Activated CD8-positive, alpha-beta memory T cell treated with anti-CD3 and anti-CD28 coated beads, Interleukin-2, amount 50 U/mL, for 1 hour (primary cell): Measurements from ENCODE around the gene MARK4.

ENCODE experiments used
- DNase-seq: peaks from one replicate; pipeline ENCODE4 v3.0.0-alpha.2; 2020; ENCODE audit errors: extremely low read depth

The MARK4 gene

GRCh38 chr19:45340232-45340898 lies 89.3 kb downstream of the MARK4 start, which contains the start of gene KLC3:
KLC3 (plus strand) TSS chr19:45340750; CDS start chr19:45345542, 4,792 bp downstream.
- DNase-seq = no peak

- no peak for DNase-seq
These were observed 89.9 kb downstream of the MARK4 start for GRCh38 chr19:45340899-45341453.

- no peak for DNase-seq
These were observed 91.8 kb downstream of the MARK4 start for GRCh38 chr19:45342911-45343310.

- DNase-seq = no peak
These were observed 93.8 kb downstream of the MARK4 start for GRCh38 chr19:45344621-45345505.

- no peak for DNase-seq
These were observed 94.4 kb downstream of the MARK4 start for GRCh38 chr19:45345506-45345860.

- no peak for DNase-seq
These were observed 95.4 kb downstream of the MARK4 start for GRCh38 chr19:45346449-45346848.

GRCh38 chr19:45347570-45348366 lies 96.7 kb downstream of the MARK4 start:
- DNase-seq = no peak

GRCh38 chr19:45348367-45349125 lies 97.5 kb downstream of the MARK4 start:
- DNase-seq = no peak

GRCh38 chr19:45349126-45349415 lies 98.0 kb downstream of the MARK4 start:
- no peak for DNase-seq

GRCh38 chr19:45349430-45349941 lies 98.4 kb downstream of the MARK4 start:
- no peak for DNase-seq

GRCh38 chr19:45350477-45351058 lies 99.5 kb downstream of the MARK4 start:
- DNase-seq = no peak

GRCh38 chr19:45351401-45351952 lies 100.4 kb downstream of the MARK4 start:
- no peak for DNase-seq

- no peak for DNase-seq
These were observed 101.0 kb downstream of the MARK4 start for GRCh38 chr19:45352062-45352461.

- no peak for DNase-seq
These were observed 101.4 kb downstream of the MARK4 start for GRCh38 chr19:45352471-45352870.

GRCh38 chr19:45352914-45353796 lies 102.1 kb downstream of the MARK4 start:
- no peak for DNase-seq

GRCh38 chr19:45354241-45354842 lies 103.3 kb downstream of the MARK4 start:
- no peak for DNase-seq
